ENCODE measurements around the gene DNAJB2.

GRCh38 chr2:219292616-219293015, 13.4 kb downstream of the DNAJB2 start:
- TF ChIP-seq POLR2A (IDR thresholded peaks at IDR 0.05) (no peak), CTCF (IDR thresholded peaks at IDR 0.05) (no peak), POLR2AphosphoS5 (IDR thresholded peaks at IDR 0.05; ENCODE audit: insufficient read depth in 1 of 2, low read depth in 1 of 2) (no peak)

All from vagina (tissue), 2 donors.